HG03460 (cell line): ENCODE results near the gene COMMD2.
A peak's percentile ranks its signal among the peaks of the same experiment; 100 is the strongest.

Experiments used
- ATAC-seq: cut with Tn5 transposase; IDR thresholded peaks from one replicate; pipeline ENCODE4 v1.9.1; 2021; ENCODE audit not compliant: unreplicated experiment

COMMD2 gene

DNA sequence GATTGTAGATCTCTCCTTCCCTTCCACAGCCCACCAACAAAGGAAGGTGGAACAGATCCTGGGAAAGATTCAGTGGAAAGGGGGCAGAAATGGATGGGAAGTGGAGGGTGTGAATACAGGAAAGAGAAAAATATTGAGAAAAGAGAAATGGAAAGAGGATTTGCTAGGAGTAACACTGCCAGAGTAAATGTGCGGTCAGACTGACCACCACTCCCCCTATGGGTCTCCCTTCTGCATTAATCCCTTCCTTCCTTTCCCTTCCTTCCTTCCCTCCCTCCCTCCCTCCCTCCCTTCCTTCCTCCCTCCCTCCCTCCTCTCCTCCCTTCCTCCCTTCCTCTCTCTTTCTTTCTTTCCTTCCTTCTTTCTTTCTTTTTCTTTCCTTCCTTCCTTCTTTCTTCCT lies 12.0 kb upstream of the COMMD2 start:
- no peak for ATAC-seq

DNA sequence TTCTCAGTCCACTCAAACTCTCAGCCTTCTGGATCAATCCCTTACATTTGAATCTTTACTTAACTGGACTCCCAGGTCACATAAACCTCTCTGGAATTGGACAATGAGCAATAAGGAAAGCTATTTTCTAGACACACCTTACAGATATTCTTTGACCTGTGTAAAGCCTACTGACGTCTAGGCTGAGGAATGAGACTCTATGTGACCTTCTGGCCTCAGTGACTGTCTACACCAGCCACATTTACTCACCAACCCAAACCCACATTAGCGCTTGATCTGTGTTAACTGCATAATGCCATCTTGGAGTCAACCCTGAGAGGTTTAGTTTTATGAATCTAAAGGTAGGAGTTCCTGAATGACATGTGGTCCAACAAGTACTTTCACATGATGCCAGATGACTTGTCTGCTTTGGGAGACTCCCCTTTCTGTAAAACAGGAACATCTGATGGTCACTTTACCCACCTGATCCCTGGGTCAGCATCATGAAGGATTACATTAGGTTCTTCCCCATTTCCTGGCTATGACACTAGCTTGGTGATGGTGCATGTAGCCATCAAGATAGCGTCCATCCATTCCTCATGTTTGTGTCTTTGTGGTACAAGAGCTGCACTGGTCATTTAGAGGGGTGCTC lies 11.4 kb upstream of the COMMD2 start:
- no peak for ATAC-seq

DNA sequence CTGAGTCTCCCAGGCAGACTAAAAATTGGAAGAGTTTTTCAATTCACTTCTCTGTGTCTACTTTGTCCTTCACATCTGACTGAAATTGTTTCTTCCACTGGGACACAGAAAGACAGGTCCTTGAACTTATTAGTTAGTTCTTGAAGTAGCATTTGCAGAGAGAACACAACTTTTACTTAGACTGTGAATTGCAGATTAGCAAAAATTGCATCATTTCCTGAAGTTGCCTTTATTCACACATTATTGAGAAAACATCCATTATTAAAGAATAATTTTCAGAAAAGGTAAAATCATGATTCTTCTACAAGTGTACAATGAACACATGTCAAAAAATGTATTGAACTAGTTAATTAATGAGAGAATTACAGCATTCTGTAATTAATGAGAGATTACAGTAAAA lies 1.4 kb upstream of the COMMD2 start:
- ATAC-seq = no peak

DNA sequence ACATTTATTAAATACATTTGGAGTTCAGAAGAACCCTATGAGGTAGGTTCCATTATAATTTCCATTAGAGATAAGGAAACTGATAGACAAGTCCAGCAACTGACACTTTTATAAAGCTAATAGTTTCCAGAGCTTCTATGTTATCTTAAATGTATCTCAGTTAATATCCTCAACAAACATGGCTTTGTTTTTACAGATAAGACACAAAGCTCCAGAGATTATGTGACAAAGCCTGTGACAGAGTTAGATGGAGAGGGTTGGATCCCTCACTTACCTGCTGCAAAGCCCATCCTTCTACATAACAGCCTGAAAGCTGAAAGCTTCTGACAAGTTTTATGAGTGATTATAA lies 473 bp upstream of the COMMD2 start:
- ATAC-seq = no peak

DNA sequence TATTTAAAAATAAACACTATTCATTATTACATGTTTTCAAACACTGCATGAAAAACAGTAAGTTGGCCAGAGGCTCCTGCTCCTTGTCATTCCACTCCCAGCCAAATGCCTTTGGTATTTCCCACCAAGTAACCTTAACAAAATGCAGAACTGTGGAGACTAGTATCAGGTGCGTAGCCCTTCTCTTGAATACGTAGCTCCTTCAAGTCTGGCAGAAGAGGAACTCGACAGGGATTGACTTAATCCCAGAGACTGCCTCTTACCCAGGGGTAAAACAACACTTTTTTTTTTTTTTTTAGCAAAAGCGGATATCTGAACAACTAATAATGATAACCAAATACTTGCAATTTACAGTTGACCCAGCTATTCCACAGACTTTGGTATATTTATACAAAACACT lies 738 bp downstream of the COMMD2 start:
- no peak for ATAC-seq

DNA sequence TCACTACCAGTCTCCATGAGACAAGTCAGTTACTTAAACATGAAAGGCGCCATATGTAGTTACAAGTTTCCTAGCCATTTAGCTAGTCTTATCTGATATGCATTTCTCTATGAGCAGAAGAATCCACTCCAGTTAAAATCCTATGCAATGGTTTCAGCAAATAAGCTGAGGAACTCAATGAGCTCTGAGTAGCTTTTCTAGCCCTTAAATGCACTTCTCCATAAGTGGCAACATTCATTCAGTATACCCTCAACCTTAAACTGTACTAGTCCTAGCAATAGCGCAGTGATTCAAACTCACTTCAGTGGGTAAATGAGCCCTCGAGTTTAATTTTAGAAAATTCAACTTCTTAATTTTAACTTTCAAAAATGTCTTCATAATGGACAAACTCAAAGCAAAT lies 7.7 kb downstream of the COMMD2 start:
- ATAC-seq = no peak

DNA sequence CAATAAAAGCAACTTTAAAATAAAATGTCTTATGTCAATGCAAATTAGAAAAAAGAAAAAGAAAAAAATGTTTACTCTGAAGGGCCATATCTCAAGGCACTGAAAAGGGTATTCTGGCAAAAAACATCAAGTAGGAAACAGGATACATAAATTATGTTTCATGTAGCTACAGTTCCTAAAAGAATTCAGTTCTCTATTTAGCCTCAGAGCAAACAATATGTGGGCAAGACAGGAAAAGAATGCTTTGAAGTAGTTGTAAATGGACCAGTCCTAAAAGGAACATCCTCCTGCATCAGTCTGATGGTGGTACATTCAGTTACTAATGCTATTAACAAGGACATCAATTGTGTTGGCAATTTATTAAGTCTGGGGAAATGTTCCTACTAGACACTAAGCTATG lies 8.1 kb downstream of the COMMD2 start:
- ATAC-seq = no peak

DNA sequence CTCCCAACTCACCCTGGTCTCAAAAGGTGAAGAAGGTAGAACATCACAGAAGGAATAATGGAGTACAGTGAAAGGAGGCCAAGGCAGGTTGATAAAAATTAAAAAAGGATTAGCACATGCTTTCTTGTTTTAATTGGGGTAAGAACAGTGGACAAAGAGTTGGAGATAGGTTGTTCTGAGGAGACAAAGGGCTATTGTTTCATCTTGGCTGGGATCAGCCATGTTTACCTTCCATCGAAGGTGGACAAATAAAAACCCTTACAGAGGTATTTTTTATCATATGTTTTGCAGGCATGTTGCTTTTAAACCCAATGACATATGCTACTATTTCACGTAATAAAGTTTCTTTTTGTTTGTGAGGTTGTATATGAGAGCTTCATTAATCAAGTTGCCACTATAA lies 12.9 kb downstream of the COMMD2 start:
- ATAC-seq = no peak

DNA sequence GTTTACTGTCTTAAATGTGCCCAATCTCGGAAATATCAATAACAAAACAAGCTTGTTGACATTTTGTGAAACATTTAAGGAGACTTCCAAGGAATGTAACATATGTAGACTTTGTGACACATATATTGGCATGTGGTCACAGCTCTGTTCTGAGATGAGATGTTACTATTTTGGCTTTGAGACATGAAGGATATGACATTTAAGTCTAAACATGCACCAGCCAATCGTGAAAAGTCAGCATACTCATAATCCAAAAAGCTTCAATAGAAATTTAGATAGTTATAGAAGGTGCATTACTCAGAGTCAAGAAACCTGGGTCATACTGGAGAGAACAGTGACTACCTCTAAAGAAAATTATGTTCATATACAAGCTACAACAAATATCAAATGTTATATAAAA lies 13.4 kb downstream of the COMMD2 start:
- no peak for ATAC-seq

DNA sequence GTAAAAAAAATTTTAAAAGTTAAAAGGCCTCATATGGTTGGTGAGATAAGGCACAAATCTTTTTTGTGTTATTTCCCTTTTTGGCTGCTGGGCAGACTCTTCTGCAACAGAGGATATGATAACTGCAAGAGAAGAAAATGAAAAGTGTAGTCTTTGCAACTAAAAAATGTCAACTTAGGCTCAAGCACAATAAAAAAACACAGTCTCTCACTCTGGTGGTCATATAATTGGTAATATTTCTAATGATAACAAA lies 15.4 kb downstream of the COMMD2 start:
- no peak for ATAC-seq

DNA sequence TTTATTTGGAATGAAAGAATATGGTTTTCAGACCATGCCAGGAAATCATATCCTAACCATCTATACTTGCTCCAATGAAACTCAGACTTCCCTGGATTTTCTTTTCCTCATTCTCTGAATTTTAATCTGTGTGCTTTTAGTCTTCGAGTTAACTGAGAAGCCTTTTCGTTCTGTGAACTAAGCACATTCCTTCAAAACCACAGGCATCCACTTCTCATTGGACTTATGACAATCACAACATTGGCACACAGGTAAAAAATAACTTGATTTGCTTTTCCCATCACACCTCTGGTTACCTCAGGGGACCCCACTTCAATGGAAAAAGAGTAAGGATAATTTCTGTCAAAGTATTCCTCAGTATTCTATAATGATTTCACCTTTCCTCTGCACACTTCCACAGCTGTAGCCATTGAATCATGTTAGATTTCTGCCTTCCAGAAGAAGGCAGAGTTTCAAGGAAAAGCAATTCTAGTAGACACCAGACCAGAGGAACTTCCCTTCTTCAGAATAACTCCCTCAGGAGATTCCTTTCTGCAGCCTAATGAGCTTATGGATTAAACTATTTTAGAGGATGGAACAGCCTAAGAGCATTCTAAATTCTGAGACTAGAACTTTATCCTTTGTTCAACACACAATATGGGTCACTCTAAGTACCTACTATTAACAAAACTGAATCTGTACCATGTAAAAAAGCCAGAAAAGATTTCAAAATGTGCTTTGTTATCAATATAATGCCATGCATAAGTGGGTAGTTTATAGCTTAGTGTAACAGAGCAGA lies 15.9 kb downstream of the COMMD2 start:
- ATAC-seq = no peak

DNA sequence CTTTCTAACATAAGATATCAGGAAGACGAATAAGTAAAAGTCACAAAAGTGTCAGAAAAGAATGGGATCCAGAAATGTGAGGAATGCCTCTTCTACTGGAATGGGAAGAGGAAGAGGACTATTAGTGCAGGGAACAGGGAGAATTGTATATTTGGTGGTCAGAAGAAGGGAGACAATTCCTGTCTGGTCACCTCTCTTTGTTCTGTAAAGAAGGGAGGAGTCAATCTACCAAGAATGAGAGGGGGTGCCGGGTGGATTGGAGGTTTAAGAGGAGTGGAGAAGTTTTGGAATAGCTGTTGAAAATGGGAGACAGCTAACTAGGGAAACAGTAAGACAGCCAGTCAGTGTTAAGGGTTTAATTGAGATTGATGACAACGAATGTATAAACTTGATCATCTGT lies 20.1 kb downstream of the COMMD2 start:
- ATAC-seq = no peak

DNA sequence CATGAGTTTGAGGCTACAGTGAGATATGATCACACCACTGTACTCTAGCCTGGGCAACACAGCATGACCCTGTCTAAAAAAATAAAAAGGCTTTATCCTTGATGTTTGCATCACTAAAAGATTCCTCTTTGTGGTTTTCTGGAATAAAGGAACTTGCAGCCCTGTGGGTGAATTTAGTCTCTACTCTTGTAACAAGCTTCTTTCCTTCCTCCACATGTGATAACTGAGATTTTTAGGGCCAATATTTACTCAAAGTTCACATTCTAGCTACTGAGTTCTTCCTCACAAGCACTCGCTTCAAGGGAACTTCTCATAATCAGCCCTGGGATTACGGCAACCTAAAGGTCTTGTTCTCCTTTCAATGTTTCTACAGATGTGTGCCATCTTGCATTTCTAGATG lies 24.6 kb downstream of the COMMD2 start:
- ATAC-seq = no peak

DNA sequence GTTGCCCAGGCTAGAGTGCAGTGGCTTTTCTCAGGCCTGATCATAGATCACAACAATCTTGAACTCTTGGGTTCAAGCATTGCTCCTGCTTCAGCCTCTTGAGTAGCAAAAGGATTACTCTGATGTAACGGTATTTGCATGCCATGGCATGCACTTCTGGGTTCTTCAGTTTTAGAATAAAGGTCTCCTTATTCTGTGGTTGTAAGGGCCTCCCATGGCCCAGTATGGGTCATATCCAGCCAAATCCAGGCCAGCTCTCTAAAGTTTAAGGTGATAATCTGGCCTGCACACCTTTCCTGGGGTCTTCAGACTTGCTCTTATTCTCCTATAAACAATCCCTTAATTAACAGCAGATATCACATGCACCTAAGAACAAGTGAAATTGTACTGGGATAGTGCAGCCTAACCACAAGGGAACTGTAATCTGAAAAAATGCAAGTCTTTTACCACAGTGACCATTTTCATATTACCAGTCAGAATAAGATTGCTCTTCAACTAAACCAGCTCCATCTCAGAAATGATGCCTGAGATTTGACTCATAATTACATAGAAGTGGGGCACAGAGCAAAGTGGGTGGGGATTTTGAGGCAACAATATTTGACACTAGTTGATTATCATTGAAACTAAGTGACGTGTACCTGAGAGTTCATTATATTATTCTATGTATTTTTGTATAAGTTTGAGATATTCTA lies 25.4 kb downstream of the COMMD2 start:
- peak; percentile 50 for ATAC-seq

DNA sequence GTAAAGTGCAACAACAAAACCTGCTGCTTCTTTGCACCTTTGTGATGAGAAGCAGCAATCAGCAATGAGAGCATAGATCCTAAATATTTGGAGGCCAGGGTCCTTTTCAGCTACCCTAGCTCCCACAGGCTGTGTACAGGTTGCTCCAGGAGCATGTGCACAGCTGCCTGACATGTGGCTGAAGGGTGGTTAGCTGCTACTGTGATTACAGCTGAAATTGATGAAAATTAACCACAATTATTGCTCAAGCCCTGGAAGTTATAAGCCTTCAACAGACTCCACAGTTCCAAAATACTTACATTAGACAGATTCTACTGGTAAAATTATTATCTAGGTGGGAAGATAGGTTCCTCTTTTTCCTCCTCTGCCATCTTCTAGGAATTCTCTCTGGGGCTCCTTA lies 28.5 kb downstream of the COMMD2 start:
- no peak for ATAC-seq

DNA sequence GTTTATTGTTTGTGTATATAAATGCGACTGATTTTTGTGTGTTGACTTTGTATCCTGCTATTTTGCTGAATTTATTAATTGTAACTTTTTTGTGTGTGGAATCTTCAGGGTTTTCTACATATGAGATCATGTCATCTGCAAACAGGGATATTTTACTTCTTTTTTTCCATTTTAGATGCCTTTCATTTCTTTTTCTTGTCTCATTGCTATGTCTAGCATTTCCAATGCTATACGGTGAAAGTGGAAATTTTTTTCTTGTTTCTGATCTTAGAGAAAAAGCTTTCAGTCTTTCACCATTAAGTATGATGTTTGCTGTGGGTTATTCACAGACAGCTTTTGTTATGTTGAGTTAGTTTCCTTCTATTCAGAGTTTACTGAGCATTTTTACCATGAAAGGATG lies 31.4 kb downstream of the COMMD2 start:
- no peak for ATAC-seq

DNA sequence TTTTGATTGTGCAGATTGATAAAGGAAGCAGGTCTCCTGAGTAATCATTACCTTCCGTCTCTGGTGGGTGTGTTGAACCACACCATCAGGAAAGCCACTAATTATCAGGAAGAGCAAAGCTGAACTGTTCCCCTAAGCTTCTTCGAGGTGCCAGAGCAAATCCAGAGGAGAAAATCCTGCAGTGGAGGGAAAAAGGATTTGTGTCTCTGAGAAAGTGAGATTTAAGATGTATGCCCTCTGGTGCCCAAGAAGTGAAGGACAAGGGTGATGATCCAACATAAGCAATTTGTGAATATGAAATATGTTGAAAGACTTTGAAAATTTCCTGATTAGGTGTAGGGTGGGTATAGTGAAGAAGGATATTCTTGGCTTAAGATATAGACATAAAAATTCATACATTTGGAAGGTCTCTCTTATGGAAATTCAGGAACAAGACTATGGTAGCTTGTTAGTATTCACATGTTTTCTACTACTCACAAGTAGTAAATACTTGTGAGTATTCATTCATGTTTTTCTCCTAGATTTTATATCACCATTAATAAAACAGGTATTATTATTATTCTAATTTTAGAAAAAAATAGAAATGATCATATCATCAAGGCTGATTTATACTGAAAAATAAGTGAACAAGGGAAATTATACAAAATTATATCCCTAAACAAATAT lies 34.8 kb downstream of the COMMD2 start:
- no peak for ATAC-seq

DNA sequence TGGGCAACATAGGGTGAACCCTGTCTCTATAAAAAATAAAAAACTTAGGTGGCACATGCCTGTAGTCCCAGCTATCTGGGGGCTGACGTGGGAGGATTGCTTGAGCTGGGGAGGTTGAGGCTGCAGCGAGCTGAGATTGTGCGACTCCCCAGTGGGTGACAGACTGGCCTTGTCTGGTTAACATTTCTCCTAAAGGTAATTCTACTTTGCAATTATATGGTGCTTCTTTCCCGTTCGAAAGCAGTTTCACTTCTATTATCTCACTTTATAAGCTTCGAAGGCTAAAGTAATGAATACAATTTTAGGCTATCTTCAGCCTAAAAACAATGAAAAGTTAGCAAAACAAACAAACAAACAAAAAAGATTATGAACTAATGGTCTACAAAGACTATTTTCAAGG lies 35.3 kb downstream of the COMMD2 start:
- ATAC-seq = no peak

DNA sequence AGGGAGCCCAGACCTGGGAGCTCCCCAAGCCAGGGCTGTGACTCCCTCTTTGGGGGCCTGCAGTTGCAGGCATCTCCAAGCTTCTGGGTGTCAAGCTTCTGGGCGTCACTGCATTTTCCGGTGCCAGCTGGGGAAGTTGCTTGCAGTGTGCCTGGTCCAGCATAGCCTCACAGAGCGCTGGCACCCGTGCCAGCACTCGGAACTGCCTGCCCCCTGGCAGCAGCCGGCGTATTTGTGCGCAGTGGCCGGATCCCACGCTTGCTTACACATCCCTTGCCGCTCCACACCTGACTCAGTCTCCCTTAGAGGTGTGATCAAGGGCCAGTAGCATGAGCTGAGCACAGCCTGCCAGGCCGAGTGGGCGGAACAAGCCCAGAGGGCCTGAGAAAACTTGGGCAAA lies 37.0 kb downstream of the COMMD2 start:
- ATAC-seq = no peak

DNA sequence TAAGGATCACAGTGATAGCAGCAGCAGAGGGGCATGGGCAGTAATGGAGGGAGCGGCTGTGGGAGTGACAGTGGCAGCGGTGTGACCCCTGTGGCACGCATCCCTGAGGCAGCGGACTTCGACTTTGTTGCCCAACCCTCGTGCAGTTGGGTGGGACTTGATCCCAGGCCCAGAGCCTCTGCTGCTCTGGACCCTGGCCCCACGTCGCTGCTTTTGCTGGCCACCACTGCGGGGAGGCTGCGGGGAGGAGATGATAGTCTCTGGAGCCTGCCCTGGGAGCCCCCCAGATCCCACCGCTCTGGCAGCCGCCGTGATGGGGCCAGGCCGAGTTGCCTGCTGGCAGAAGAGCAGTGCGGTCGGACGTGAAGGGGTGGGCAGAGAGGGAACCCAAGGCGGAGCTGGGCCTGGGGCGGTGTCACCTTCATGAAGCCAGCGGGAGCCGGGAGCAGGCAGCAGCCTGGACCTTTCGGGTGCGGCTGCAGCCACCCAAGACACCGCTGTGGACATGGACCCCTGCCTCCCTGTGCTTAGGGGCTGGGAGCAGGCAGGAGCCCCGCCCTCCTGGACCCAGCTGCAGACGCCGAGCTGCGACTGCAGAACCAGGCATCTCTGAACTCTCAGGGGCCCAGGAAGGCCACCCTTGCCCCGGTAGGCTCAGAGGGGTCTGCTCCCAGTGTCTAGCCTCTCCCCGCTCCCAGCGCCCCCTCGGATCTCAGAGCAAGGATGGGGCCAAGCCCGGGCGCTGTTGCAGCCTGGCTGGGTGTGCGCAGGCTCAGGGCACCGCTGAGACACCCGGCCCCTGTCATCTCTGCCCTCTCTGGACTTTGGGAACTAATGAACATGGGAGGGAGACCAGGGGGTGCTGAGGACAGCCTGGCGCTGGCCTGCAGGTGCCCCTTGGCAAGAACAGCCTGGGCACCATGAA lies 38.3 kb downstream of the COMMD2 start:
- ATAC-seq = no peak

DNA sequence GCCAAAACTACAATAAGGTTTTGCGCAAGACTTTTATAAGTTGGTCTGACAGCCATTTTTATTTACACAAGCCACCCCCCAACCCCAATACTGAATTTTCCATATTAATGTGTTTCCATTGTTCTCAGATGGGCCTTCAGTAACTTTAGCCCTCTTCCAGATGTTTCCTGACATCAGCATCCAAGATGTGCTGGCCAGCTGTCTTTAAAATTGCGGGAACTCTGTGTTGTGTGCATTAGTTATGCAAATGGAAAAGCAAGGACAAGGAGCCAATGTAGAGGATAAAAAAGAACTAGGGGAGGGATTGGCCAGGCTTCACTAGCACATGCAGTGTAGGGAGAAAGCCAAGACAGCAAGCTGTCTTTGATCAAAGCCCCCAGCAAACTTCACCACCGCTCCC lies 45.4 kb downstream of the COMMD2 start:
- ATAC-seq = no peak
